Calu3 (cell line): Measurements from ENCODE around the gene AKT3. TPM values are rescaled to one million over a fixed set of nuclear protein-coding genes. Genes with fewer than 3 reads are reported as not detected.

Source experiments
- BruUV-seq: library from RNA; stranded (reverse); fragments of 400-500 nt; replicated peaks from 2 replicates; lab custom pipeline; 2021; lab: Mats Ljungman, UMichigan
- CTCF ChIA-PET: fragments of 300-600 bp; sonication (Branson Sonifier 250); formaldehyde crosslinking; loops from one replicate; lab custom pipeline; 2022; ENCODE audit warnings: antibody characterized with exemption; lab: Charles Lee
- DNase-seq: peaks from one replicate; pipeline ENCODE4 v3.0.0; 2022
- H3K27ac Mint-ChIP-seq: one replicate; pipeline ENCODE4 v1.8.0; 2022; ENCODE audit warnings: mixed read lengths; ENCODE audit not compliant: unreplicated experiment
- H3K27me3 Mint-ChIP-seq: one replicate; pipeline ENCODE4 v1.8.0; 2022; ENCODE audit warnings: mixed read lengths; ENCODE audit not compliant: unreplicated experiment
- H3K36me3 Mint-ChIP-seq: one replicate; pipeline ENCODE4 v1.8.0; 2022; ENCODE audit warnings: mild to moderate bottlenecking, moderate library complexity, mixed read lengths; ENCODE audit not compliant: insufficient read depth, unreplicated experiment
- H3K4me1 Mint-ChIP-seq: one replicate; pipeline ENCODE4 v1.8.0; 2022; ENCODE audit warnings: mild to moderate bottlenecking, low read depth, mixed read lengths; ENCODE audit not compliant: unreplicated experiment
- H3K4me3 Mint-ChIP-seq: one replicate; pipeline ENCODE4 v1.8.0; 2022; ENCODE audit warnings: mild to moderate bottlenecking, low read depth, moderate library complexity, mixed read lengths; ENCODE audit not compliant: unreplicated experiment
- H3K9me3 Mint-ChIP-seq: one replicate; pipeline ENCODE4 v1.8.0; 2022; ENCODE audit warnings: low read depth, mixed read lengths; ENCODE audit not compliant: unreplicated experiment
- CTCF ChIP-seq: fragments of 200-600 bp; IDR thresholded peaks from one replicate; pipeline ENCODE4 v1.8.0; 2022; ENCODE audit warnings: antibody characterized with exemption; ENCODE audit not compliant: unreplicated experiment
- intact Hi-C: fragments of 100-400 bp; cut with micrococcal nuclease; formaldehyde crosslinking; loops from one replicate; pipeline ENCODE4 v1.10.0; 2022; ENCODE audit not compliant: unreplicated experiment
- total RNA-seq: library from RNA; stranded (reverse); gene quantifications from 2 replicates; pipeline ENCODE4 v1.2.3, GENCODE V29; 2022

AKT3 gene
- total RNA-seq, 1 experiment from 2014 or later: 81.2 TPM

- Mint-ChIP-seq H3K27me3 (no peaks in the 10 kb centered on the region), H3K4me3 (no peak overlapping the region), H3K9me3 (peaks cover 6% of the 10 kb centered on the region), H3K27ac (no peak overlapping the region), H3K4me1 (no peaks in the 10 kb centered on the region), H3K36me3 (no peaks in the 10 kb centered on the region)
- no peak for TF ChIP-seq CTCF
- BruUV-seq: no TSS peak
- CTCF ChIA-PET: interaction anchor here (0.6 kb wide), 1 partner anchor 154 kb away, joined by 3 read pairs; no protein-coding TSS in a partner anchor
- DNase-seq: no peak
- intact Hi-C loops: no loop called here
Measured at GRCh38 chr1:243621973-243622372, 228.1 kb downstream of the AKT3 start.

GRCh38 chr1:243620096-243620495, 229.9 kb downstream of the AKT3 start:
- DNase-seq: no peak
- TF ChIP-seq CTCF: no peak
- Mint-ChIP-seq H3K36me3 (no peaks in the 10 kb centered on the region), H3K9me3 (peaks cover 6% of the 10 kb centered on the region), H3K27ac (no peak overlapping the region), H3K27me3 (no peaks in the 10 kb centered on the region), H3K4me3 (no peak overlapping the region), H3K4me1 (no peaks in the 10 kb centered on the region)
- CTCF ChIA-PET: no interaction called here
- BruUV-seq: no TSS peak
- intact Hi-C loops: no loop called here

- no peak for TF ChIP-seq CTCF
- Mint-ChIP-seq H3K9me3 (no peaks in the 10 kb centered on the region), H3K27me3 (no peaks in the 10 kb centered on the region), H3K4me3 (no peak overlapping the region), H3K4me1 (no peaks in the 10 kb centered on the region), H3K27ac (no peak overlapping the region), H3K36me3 (peaks cover 5% of the 10 kb centered on the region)
- intact Hi-C loops: no loop called here
- no TSS peak for BruUV-seq
- CTCF ChIA-PET: no interaction called here
- DNase-seq: no peak
Measured at GRCh38 chr1:243609698-243610097, 240.3 kb downstream of the AKT3 start.

- H3K27me3 Mint-ChIP-seq: no peaks in the 10 kb centered on the region
- no peak for DNase-seq
- intact Hi-C loops: no loop called here
- H3K36me3 Mint-ChIP-seq: peaks cover 5% of the 10 kb centered on the region
- CTCF ChIA-PET: no interaction called here
- no peak overlapping the region for H3K4me3 Mint-ChIP-seq
- no TSS peak for BruUV-seq
- no peak for TF ChIP-seq CTCF
- no peaks in the 10 kb centered on the region for H3K9me3 Mint-ChIP-seq
- H3K4me1 Mint-ChIP-seq: no peaks in the 10 kb centered on the region
- H3K27ac Mint-ChIP-seq: peak overlapping the region; percentile 16
Measured at GRCh38 chr1:243605604-243606003, 244.4 kb downstream of the AKT3 start.
